Measurements from ENCODE around the gene RIPOR3. TPM values are rescaled to one million over a fixed set of nuclear protein-coding genes. Genes with fewer than 3 reads are reported as not detected.

The RIPOR3 gene
- total RNA-seq, 2 experiments from 2014 or later = 0.53 TPM; not detected in 1

- no peaks in the 10 kb centered on the region for H4K20me1 ChIP-seq (ENCODE audit: insufficient read depth, low read length)
- no peak overlapping the region for H2AFZ ChIP-seq (ENCODE audit: low read length)
- H3K36me3 ChIP-seq (ENCODE audit: insufficient read depth, low read length) = peaks cover 28% of the 10 kb centered on the region
- H3K4me1 ChIP-seq (ENCODE audit: insufficient read depth, low read length, poor library complexity, severe bottlenecking) = no peaks in the 10 kb centered on the region
- ChIA-PET CTCF (ENCODE audit: unreplicated experiment) (interaction anchor here (0.7 kb wide), 1 partner anchor 63 kb away, joined by 3 read pairs; no protein-coding TSS in a partner anchor), POLR2A (interaction anchor here (0.6 to 0.7 kb wide), 2 partner anchors 123 to 888 kb away, joined by 3 to 4 read pairs; no protein-coding TSS in a partner anchor)
- no peak overlapping the region for H3K27ac ChIP-seq (ENCODE audit: low read depth, low read length, poor library complexity, severe bottlenecking)
- H3K9me3 ChIP-seq (ENCODE audit: low read length) = no peaks in the 10 kb centered on the region
- H3K4me3 ChIP-seq (ENCODE audit: low read depth, low read length, poor library complexity, severe bottlenecking) = no peak overlapping the region
- TF ChIP-seq EZH2phosphoT487 (IDR thresholded peaks at IDR 0.05; ENCODE audit: borderline replicate concordance, low read depth, low read length) = no peak
- no peak for TF ChIP-seq CTCF (conservative IDR thresholded peaks at IDR 0.05; ENCODE audit: low read length)
- DNase-seq (ENCODE audit: low spot score) = no peak
- H3K4me2 ChIP-seq (ENCODE audit: low read length) = no peak overlapping the region
- no TSS peak for BruUV-seq (replicated peaks)
- no peaks in the 10 kb centered on the region for H3K9me2 ChIP-seq (ENCODE audit: insufficient read depth, low read length)
- intact Hi-C loops (cut with micrococcal nuclease; ENCODE audit: unreplicated experiment) = no loop called here
- H3K79me2 ChIP-seq (ENCODE audit: insufficient read depth, low read depth, low read length) = no peaks in the 10 kb centered on the region
These were observed 116.8 kb downstream of the RIPOR3 start for GRCh38 chr20:50574586-50574985.

- DNase-seq (ENCODE audit: low spot score) = no peak
- ChIA-PET CTCF (ENCODE audit: unreplicated experiment) (no interaction called here), POLR2A (interaction anchor here (0.6 to 1.5 kb wide), 2 partner anchors 35 to 57 kb away, joined by 3 to 5 read pairs; no protein-coding TSS in a partner anchor)
- Histone ChIP-seq H3K27ac (ENCODE audit: low read depth, low read length, poor library complexity, severe bottlenecking) (no peak overlapping the region), H2AFZ (ENCODE audit: low read length) (no peak overlapping the region), H3K9me2 (ENCODE audit: insufficient read depth, low read length) (no peaks in the 10 kb centered on the region), H3K36me3 (ENCODE audit: insufficient read depth, low read length) (peaks cover 23% of the 10 kb centered on the region), H3K4me1 (ENCODE audit: insufficient read depth, low read length, poor library complexity, severe bottlenecking) (no peaks in the 10 kb centered on the region), H4K20me1 (ENCODE audit: insufficient read depth, low read length) (no peaks in the 10 kb centered on the region), H3K4me2 (ENCODE audit: low read length) (no peak overlapping the region), H3K4me3 (ENCODE audit: low read depth, low read length, poor library complexity, severe bottlenecking) (no peak overlapping the region), H3K79me2 (ENCODE audit: insufficient read depth, low read depth, low read length) (no peaks in the 10 kb centered on the region), H3K9me3 (ENCODE audit: low read length) (no peaks in the 10 kb centered on the region)
- BruUV-seq (replicated peaks) = no TSS peak
- intact Hi-C loops (cut with micrococcal nuclease; ENCODE audit: unreplicated experiment) = no loop called here
- TF ChIP-seq EZH2phosphoT487 (IDR thresholded peaks at IDR 0.05; ENCODE audit: borderline replicate concordance, low read depth, low read length) (no peak), CTCF (conservative IDR thresholded peaks at IDR 0.05; ENCODE audit: low read length) (no peak)
These were observed 117.2 kb downstream of the RIPOR3 start for GRCh38 chr20:50574108-50574507.

- TF ChIP-seq CTCF (conservative IDR thresholded peaks at IDR 0.05; ENCODE audit: low read length) = no peak
- no peak for TF ChIP-seq EZH2phosphoT487 (IDR thresholded peaks at IDR 0.05; ENCODE audit: borderline replicate concordance, low read depth, low read length)
- no peak overlapping the region for H3K4me2 ChIP-seq (ENCODE audit: low read length)
- no peaks in the 10 kb centered on the region for H3K4me1 ChIP-seq (ENCODE audit: insufficient read depth, low read length, poor library complexity, severe bottlenecking)
- no peak overlapping the region for H3K4me3 ChIP-seq (ENCODE audit: low read depth, low read length, poor library complexity, severe bottlenecking)
- no peaks in the 10 kb centered on the region for H4K20me1 ChIP-seq (ENCODE audit: insufficient read depth, low read length)
- POLR2A ChIA-PET = interaction anchor here (0.6 to 1.5 kb wide), 2 partner anchors 34 to 56 kb away, joined by 3 to 5 read pairs; no protein-coding TSS in a partner anchor
- H3K27ac ChIP-seq (ENCODE audit: low read depth, low read length, poor library complexity, severe bottlenecking) = no peak overlapping the region
- H3K36me3 ChIP-seq (ENCODE audit: insufficient read depth, low read length) = peaks cover 14% of the 10 kb centered on the region; the same call in 1 of the 2 replicates
- H2AFZ ChIP-seq (ENCODE audit: low read length) = no peak overlapping the region
- H3K9me3 ChIP-seq (ENCODE audit: low read length) = no peaks in the 10 kb centered on the region
- no peak for DNase-seq (ENCODE audit: low spot score)
- CTCF ChIA-PET (ENCODE audit: unreplicated experiment) = interaction anchor here (0.5 kb wide), 1 partner anchor 117 kb away, joined by 3 read pairs; no protein-coding TSS in a partner anchor
- intact Hi-C loops (cut with micrococcal nuclease; ENCODE audit: unreplicated experiment) = no loop called here
- H3K9me2 ChIP-seq (ENCODE audit: insufficient read depth, low read length) = no peaks in the 10 kb centered on the region
- BruUV-seq (replicated peaks) = no TSS peak
- no peaks in the 10 kb centered on the region for H3K79me2 ChIP-seq (ENCODE audit: insufficient read depth, low read depth, low read length)
These were observed 118.2 kb downstream of the RIPOR3 start for GRCh38 chr20:50572938-50573777.

Measured in OCI-LY7 (cell line).